IPS-20b (cell line): ENCODE results near the gene GOLGA6D.
A peak's percentile ranks its signal among the peaks of the same experiment; 100 is the strongest.
"Not testable (repeated sequence)": the region's sequence is repeated elsewhere in the genome, so short reads cannot be mapped to it uniquely, and the experiment has no call there.

ENCODE experiments used
- H3K27ac ChIP-seq: one replicate; pipeline ENCODE4 v1.5.1; 2013; ENCODE audit warnings: low read length
- H3K27me3 ChIP-seq: 2 replicates; pipeline ENCODE4 v1.6.1; 2013; ENCODE audit warnings: mild to moderate bottlenecking, low read length, inconsistent platforms; ENCODE audit not compliant: insufficient read depth
- H3K36me3 ChIP-seq: 2 replicates; pipeline ENCODE4 v1.6.1; 2013; ENCODE audit warnings: low read depth, mild to moderate bottlenecking, inconsistent platforms, low read length, moderate library complexity; ENCODE audit not compliant: insufficient read depth
- H3K4me1 ChIP-seq: 2 replicates; pipeline ENCODE4 v1.6.1; 2013; ENCODE audit warnings: mild to moderate bottlenecking, control low read depth, inconsistent platforms, low read length, moderate library complexity; ENCODE audit not compliant: insufficient read depth
- H3K4me3 ChIP-seq: 2 replicates; pipeline ENCODE4 v1.5.1; 2013; ENCODE audit warnings: mild to moderate bottlenecking, low read length, inconsistent platforms
- H3K9ac ChIP-seq: 2 replicates; pipeline ENCODE4 v1.6.1; 2013; ENCODE audit warnings: low read depth, mild to moderate bottlenecking, inconsistent platforms, low read length, moderate library complexity
- H3K9me3 ChIP-seq: 2 replicates; pipeline ENCODE4 v1.6.1; 2013; ENCODE audit warnings: mild to moderate bottlenecking, low read depth, low read length, inconsistent platforms; ENCODE audit not compliant: insufficient read depth

Gene GOLGA6D

GRCh38 chr15:75252285-75252684 lies 30.4 kb upstream of the GOLGA6D start:
- H3K4me3 ChIP-seq, H3K27me3 ChIP-seq: not testable (repeated sequence)

GRCh38 chr15:75258034-75258433 lies 24.6 kb upstream of the GOLGA6D start, which contains the start of gene GOLGA6C:
Gene GOLGA6C, plus strand, starts transcription at chr15:75258334. Its CDS starts 265 bp downstream, at chr15:75258599.
- H3K4me3 ChIP-seq, H3K27me3 ChIP-seq, H3K9ac ChIP-seq, H3K9me3 ChIP-seq, H3K27ac ChIP-seq, H3K4me1 ChIP-seq, H3K36me3 ChIP-seq: not testable (repeated sequence)

More at GRCh38 chr15:75252285-75252684, 30.4 kb upstream of the GOLGA6D start:
- H3K36me3 ChIP-seq, H3K27ac ChIP-seq, H3K4me1 ChIP-seq, H3K9me3 ChIP-seq: not testable (repeated sequence)
- peak overlapping the region; percentile 32; the same call in 1 of the 2 replicates for H3K9ac ChIP-seq

DNA sequence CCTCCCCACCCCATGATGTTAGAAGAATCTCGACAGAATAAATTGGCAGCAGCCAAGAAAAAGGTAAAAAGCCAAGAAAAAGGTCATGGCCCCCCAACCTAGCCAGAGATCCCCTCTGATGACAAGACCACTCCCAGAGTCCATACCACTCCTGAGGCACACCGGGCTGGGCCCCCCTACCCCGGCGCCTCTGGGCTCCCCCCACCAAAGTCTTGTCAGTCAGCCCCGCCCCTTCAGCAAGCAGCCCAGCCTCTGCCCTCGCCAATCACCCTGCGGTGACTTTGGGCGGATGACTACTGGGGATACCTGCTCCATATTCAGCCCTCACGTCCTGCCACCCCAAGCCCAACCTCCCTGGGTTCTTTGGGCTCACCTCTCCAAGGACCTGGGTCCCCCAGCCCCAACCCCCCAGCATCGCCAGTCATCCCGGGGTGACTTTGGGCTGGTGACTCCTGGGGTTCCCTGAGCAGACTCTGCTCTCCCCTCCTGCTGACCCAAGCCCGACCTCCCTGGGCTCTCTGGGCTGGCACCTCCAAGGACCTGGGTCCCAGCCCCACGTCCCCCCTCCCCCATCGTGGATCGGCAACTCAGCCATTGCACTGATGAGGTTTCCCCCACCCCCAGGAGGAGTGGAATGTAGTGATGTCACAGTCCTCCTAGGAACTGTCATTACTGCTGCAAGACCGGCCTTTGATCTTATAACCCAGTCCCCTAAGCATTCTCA lies 23.9 kb upstream of the GOLGA6D start:
- H3K27ac ChIP-seq, H3K4me3 ChIP-seq, H3K27me3 ChIP-seq, H3K4me1 ChIP-seq, H3K36me3 ChIP-seq, H3K9me3 ChIP-seq, H3K9ac ChIP-seq: not testable (repeated sequence)

DNA sequence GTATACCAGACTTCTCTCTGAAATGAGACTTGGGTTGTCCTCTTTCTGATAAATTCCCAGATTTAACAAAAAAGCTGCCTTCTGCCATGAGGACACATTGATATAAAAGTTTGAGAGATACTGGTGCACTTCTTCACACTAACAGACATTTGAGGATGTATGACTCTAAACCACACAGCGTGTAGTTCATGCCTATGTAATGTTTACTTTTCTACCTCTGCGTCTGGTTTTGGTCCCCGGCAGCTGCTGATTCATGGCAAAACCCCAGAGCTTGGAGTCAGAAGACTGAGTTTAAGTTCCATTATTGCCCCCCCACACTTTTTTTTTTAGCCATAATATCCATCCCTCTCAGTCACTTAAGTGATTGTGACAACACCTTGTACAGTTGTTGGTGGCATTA lies 22.8 kb upstream of the GOLGA6D start:
- not testable (repeated sequence) for H3K9me3 ChIP-seq, H3K9ac ChIP-seq, H3K4me3 ChIP-seq, H3K4me1 ChIP-seq, H3K36me3 ChIP-seq, H3K27ac ChIP-seq, H3K27me3 ChIP-seq

DNA sequence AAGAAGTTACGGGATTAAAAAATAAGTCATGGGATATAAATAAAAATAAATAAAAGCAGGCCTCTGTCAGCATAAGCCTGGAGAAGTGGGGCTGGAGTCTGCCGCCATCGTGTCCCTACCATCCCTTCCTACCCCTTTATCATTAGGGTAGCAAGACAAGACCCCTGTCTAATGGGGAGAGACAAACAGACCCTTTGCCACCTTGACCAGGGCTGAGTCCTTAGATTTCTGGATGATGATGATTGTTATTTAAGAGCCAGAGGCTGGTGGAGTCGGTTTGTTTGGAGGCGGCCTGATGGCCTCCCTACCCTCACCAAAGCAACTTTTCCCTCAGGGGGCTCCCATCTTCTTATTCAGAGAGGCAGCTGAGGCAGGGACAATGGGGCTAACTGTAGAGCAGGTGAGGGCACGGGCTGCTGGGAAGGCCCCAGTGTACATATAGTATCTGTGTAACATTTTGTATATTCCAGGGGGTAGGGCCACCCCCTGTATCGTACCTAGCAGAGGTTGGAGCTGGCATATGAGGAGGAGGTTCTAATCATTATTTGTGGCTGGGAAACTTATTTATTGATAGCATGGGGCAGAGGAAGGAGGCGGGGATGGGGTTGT lies 8.8 kb upstream of the GOLGA6D start:
- H3K36me3 ChIP-seq, H3K4me1 ChIP-seq, H3K9me3 ChIP-seq, H3K27ac ChIP-seq, H3K9ac ChIP-seq, H3K4me3 ChIP-seq, H3K27me3 ChIP-seq: not testable (repeated sequence)

DNA sequence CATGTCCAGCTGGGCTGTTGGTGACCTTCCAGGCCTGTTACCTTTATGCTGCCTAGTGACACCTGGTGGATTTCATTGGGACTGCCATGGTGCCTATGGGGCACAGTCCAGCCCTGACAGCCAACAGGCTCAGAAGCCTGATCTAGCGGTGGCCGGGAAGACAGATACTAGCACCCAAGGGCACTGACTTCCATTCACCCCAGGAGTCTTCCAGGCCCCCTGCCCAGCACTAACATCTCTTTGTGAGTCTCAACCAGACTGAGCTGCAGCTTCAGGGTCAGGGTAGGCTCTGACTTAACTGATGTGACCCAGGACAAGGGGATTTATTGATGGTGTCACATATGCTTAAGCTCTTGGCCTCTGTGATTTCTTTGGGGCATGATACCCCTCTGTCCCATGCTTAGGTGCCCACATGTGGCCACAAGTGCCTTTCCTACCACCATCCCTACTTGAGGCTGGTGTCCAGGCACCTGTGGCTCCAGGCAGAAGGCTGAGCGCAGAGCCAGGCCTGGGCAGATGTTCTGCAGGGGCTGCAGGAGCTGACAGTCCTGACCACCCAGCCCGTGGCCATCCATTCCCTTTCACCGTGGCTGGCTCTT lies 8.0 kb upstream of the GOLGA6D start:
- not testable (repeated sequence) for H3K36me3 ChIP-seq, H3K4me3 ChIP-seq, H3K27ac ChIP-seq, H3K9ac ChIP-seq, H3K4me1 ChIP-seq, H3K9me3 ChIP-seq, H3K27me3 ChIP-seq

- not testable (repeated sequence) for H3K4me1 ChIP-seq, H3K27me3 ChIP-seq, H3K36me3 ChIP-seq, H3K4me3 ChIP-seq, H3K9me3 ChIP-seq, H3K9ac ChIP-seq, H3K27ac ChIP-seq
Measured at GRCh38 chr15:75275617-75276016, 7.0 kb upstream of the GOLGA6D start.

- not testable (repeated sequence) for H3K27ac ChIP-seq, H3K9me3 ChIP-seq, H3K36me3 ChIP-seq
Measured at GRCh38 chr15:75278497-75278896, 4.1 kb upstream of the GOLGA6D start.

DNA sequence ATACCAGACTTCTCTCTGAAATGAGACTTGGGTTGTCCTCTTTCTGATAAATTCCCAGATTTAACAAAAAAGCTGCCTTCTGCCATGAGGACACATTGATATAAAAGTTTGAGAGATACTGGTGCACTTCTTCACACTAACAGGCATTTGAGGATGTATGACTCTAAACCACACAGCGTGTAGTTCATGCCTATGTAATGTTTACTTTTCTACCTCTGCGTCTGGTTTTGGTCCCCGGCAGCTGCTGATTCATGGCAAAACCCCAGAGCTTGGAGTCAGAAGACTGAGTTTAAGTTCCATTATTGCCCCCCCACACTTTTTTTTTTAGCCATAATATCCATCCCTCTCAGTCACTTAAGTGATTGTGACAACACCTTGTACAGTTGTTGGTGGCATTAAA lies 1.5 kb downstream of the GOLGA6D start:
- H3K36me3 ChIP-seq, H3K27me3 ChIP-seq, H3K4me1 ChIP-seq, H3K4me3 ChIP-seq, H3K9ac ChIP-seq, H3K27ac ChIP-seq, H3K9me3 ChIP-seq: not testable (repeated sequence)

More at GRCh38 chr15:75278497-75278896, 4.1 kb upstream of the GOLGA6D start:
- H3K4me1 ChIP-seq, H3K27me3 ChIP-seq, H3K9ac ChIP-seq, H3K4me3 ChIP-seq: not testable (repeated sequence)

GRCh38 chr15:75293660-75294059 lies 11.0 kb downstream of the GOLGA6D start:
- not testable (repeated sequence) for H3K4me1 ChIP-seq, H3K36me3 ChIP-seq, H3K27ac ChIP-seq, H3K27me3 ChIP-seq, H3K9me3 ChIP-seq, H3K9ac ChIP-seq, H3K4me3 ChIP-seq

DNA sequence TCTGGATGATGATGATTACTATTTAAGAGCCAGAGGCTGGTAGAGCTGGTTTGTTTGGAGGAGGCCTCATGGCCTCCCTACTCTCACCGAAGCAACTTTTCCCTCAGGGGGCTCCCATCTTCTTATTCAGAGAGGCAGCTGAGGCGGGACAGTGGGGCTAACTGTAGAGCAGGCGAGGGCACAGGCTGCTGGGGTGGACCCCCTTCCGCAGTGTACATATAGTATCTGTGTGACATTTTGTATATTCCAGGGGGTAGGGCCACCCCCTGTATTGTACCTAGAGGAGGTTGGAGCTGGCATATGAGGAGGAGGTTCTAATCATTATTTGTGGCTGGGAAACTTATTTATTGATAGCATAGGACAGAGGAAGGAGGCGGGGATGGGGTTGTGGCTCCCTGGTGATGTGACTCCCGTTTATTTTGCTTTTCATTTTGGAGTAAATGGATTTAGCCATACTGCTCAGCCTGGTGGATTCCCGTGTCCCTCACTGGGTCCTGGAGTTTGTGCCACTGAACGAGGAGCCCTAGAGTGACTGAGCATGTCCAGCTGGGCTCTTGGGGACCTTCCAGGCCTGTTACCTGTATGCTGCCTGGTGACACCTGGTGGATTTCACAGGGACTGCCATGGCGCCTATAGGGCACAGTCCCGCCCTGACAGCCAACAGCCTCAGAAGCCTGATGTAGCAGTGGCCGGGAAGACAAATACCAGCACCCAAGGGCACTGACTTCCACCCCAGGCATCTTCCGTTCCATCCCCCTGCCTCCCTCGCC lies 16.1 kb downstream of the GOLGA6D start:
- not testable (repeated sequence) for H3K4me3 ChIP-seq, H3K36me3 ChIP-seq, H3K9ac ChIP-seq, H3K27ac ChIP-seq, H3K27me3 ChIP-seq, H3K4me1 ChIP-seq, H3K9me3 ChIP-seq

GRCh38 chr15:75299311-75299688 lies 16.7 kb downstream of the GOLGA6D start:
- not testable (repeated sequence) for H3K27me3 ChIP-seq, H3K9ac ChIP-seq, H3K4me3 ChIP-seq, H3K9me3 ChIP-seq, H3K27ac ChIP-seq, H3K36me3 ChIP-seq, H3K4me1 ChIP-seq
